Measurements from ENCODE around the gene ACP2. TPM values are rescaled to one million over a fixed set of nuclear protein-coding genes. Genes with fewer than 3 reads are reported as not detected.

ACP2 gene
- total and polyA plus RNA-seq, 9 donors, result 14.7 to 25.5 (median 18.7) TPM

DNA sequence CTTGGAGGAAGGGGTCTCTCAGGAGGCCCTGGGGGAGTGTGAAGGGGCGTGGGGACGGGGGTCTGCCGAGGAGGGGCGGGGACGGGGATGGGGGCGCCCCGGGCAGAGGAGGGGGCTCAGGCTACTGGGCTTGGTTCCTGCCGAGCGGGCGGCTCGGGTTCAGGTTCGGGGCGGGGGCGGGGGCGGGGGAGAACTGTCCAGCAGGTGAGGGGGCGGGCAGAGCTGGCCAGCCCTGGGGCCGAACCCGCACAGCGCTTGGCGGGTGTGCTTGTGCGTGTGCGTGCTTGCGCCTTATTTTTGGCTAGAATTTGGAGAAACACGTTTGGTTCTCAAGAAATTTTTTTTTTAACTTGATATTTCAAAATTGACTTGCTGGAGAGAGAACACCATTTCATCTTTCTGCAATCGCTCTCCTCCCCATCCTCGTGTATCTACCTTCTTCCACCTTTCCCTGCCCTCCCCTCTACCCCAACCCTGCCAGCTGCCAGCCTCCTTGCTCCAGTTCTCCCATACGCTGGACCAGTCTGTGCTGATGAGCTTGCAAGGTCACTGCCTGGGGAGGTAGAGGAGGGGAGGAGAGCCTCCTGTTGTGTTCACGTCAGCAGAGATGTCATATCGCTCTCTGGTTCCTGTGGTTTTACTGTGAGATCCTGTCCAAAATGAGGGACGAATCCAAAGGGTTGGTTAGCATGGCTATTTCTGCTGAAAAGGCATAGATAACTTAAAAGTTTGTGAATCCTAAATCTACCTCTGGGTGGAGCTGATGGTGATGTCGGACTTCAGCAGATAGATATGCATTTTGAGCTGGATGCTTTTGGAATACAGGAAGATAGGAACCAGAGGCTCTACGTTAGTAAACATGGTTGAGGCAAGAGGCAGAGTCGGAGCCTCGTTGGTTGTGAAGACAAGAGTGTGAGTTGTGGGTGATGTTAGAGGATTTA is 22.0 kb upstream of the ACP2 start:
- peak overlapping the region; percentile 88 for H3K4me3 ChIP-seq
- WGBS, 3 donors, result 1 to 2% (median 1%) methylated on average over 33 to 34 of the region's 34 CpGs
- TF ChIP-seq, protein P1, sequence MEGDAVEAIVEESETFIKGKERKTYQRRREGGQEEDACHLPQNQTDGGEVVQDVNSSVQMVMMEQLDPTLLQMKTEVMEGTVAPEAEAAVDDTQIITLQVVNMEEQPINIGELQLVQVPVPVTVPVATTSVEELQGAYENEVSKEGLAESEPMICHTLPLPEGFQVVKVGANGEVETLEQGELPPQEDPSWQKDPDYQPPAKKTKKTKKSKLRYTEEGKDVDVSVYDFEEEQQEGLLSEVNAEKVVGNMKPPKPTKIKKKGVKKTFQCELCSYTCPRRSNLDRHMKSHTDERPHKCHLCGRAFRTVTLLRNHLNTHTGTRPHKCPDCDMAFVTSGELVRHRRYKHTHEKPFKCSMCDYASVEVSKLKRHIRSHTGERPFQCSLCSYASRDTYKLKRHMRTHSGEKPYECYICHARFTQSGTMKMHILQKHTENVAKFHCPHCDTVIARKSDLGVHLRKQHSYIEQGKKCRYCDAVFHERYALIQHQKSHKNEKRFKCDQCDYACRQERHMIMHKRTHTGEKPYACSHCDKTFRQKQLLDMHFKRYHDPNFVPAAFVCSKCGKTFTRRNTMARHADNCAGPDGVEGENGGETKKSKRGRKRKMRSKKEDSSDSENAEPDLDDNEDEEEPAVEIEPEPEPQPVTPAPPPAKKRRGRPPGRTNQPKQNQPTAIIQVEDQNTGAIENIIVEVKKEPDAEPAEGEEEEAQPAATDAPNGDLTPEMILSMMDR (IDR thresholded peaks at IDR 0.05), result no peak
- TF ChIP-seq POLR2A (IDR thresholded peaks at IDR 0.05) (no peak), EP300 (IDR thresholded peaks at IDR 0.05) (no peak)
- H3K9me3 ChIP-seq, result no peaks in the 10 kb centered on the region
- peaks cover 1% of the 10 kb centered on the region for H3K4me1 ChIP-seq (ENCODE audit: insufficient read depth)
- H3K27ac ChIP-seq, result peak overlapping the region; percentile 80 to 98
- no peaks in the 10 kb centered on the region for H3K27me3 ChIP-seq
- peak in 1 of 5 donors; percentile 53 for DNase-seq
- no peaks in the 10 kb centered on the region for H3K36me3 ChIP-seq
- intact Hi-C loops (cut with DNase I), result no loop called here

DNA sequence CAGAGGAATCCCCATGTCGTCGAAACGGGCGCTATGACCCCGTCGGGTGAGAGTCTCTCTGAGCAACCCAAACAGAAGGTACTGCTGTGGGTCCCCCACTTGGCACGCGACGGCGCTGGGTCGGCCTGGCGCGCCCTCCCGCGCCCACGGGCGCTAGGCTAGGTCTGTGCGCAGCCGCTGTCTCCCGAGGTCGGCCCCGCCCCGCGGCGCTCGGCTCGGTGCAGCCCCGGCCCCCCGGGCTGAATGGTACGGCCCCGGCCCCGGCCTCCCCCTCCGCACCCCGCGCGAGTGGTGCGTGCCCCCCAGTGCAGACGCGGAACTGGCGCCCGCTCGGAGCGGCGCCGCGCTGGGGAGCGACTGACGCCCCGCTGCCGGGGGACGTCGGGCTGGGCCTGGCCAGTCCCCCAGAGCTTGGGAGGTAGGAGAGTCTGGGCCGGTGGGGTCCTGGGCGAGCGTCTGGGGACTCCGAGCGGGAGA is 21.3 kb upstream of the ACP2 start, which contains the start of gene MADD:
MADD (plus strand) TSS at position 305 of the 477 bp plus-strand sequence.
- peak; percentile 87 to 93 (median 90) for DNase-seq
- Histone ChIP-seq H3K4me1 (ENCODE audit: insufficient read depth) (peaks cover 1% of the 10 kb centered on the region), H3K27ac (peak within 1 kb of the TSS; percentile 80 to 98), H3K9me3 (no peaks in the 10 kb centered on the region), H3K36me3 (no peaks in the 10 kb centered on the region), H3K27me3 (no peaks in the 10 kb centered on the region), H3K4me3 (peak within 1 kb of the TSS; percentile 88)
- TF ChIP-seq POLR2A (IDR thresholded peaks at IDR 0.05), result peak; percentile 68
- TF ChIP-seq, protein P1 (IDR thresholded peaks at IDR 0.05), result no peak
- 1% methylated on average over 17 to 57 of the region's 57 CpGs for WGBS, 3 donors
- intact Hi-C loops (cut with DNase I), result loop anchor here in 2 of 4 donors (5.0 to 10.0 kb wide), 2 partner anchors 85 to 93 kb away; partner anchors contain the start of genes ARFGAP2 (in 1 of the 2) and MYBPC3 (in 1 of the 2)

DNA sequence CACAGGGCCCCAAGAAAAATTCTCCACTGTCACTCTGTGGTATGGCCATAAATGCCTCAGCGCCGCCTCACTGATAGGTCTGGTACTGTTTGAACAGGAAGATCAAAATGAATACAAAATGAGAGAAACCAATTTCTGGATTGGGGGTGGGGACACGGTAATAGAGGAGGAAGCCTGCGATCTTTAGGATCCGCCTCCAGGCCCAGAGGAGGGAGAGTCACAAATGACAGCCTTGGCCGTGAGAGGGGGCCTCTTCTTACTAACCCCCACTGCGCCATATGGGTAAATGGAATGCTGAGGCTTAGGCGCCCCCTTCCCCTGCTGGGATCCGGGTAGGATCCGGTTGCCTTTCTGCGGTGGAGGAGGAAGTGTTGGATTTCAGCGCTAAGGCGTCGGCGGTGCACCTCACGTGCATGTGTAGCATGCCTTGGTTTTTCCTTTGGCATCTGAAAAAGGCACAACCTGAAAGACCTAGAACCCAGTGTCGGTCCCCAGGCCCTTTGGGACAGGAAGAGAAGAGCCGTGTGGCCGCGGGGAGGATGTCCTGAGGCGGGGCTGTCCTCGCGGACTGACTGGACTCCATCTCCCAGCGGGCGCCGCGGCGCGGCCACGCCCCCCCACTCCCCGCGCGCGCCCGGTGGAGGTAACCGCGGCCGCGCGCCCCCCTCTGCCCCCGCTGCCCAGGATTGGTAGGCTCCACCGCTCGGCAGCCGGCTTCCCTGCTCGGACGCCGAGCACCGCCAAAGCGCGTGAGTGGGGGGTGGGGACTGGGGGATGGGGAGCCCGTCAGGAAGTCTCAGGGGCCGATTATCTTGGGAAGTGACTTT is 20.6 kb upstream of the ACP2 start:
- 0 to 1% (median 1%) methylated on average over 40 to 52 of the region's 52 CpGs for WGBS, 3 donors
- Histone ChIP-seq H3K4me3 (peak overlapping the region; percentile 88), H3K27me3 (no peaks in the 10 kb centered on the region), H3K9me3 (no peaks in the 10 kb centered on the region), H3K27ac (peak overlapping the region; percentile 80 to 98), H3K36me3 (no peaks in the 10 kb centered on the region), H3K4me1 (ENCODE audit: insufficient read depth) (peaks cover 1% of the 10 kb centered on the region)
- DNase-seq, result peak; percentile 91 to 94 (median 93)
- TF ChIP-seq, protein P1 (IDR thresholded peaks at IDR 0.05), result peak in 2 of 3 donors; percentile 15 to 34
- no peak for TF ChIP-seq EP300 (IDR thresholded peaks at IDR 0.05)
- peak; percentile 34 for TF ChIP-seq POLR2A (IDR thresholded peaks at IDR 0.05)
- intact Hi-C loops (cut with DNase I), result loop anchor here in 2 of 4 donors (5.0 to 10.0 kb wide), 2 partner anchors 86 to 92 kb away; partner anchors contain the start of genes ARFGAP2 (in 1 of the 2) and MYBPC3 (in 1 of the 2)
